K562 (cell line): ENCODE results near the gene TNN. TPM values are rescaled to one million over a fixed set of nuclear protein-coding genes. Genes with fewer than 3 reads are reported as not detected.

Experiments used
- ATAC-seq: fragments of 200-7000 bp; cut with Tn5 transposase; 3 replicates; pipeline ENCODE4 v1.9.1; 2020; ENCODE audit warnings: moderate library complexity
- BruUV-seq: library from RNA; stranded (reverse); fragments of 400-500 nt; replicated peaks from 2 replicates; lab custom pipeline; 2021; lab: Mats Ljungman, UMichigan
- CTCF ChIA-PET: fragments of 300-600 bp; formaldehyde crosslinking; extraction: SDS; loops from one replicate; lab custom pipeline; 2021; ENCODE audit warnings: low intra/inter-chr PET ratio; lab: Yijun Ruan, JAX
- POLR2A ChIA-PET: fragments of 300-600, 350-650 bp; sonication (Branson Sonifier 250); formaldehyde crosslinking; extraction: SDS; loops from one replicate; lab custom pipeline; 2021; ENCODE audit warnings: antibody characterized with exemption, inconsistent platforms; lab: Yijun Ruan, JAX
- DNase-seq, 4 experiments: peaks; one replicate each; pipeline versions ENCODE4 v3.0.0 to v3.0.0-alpha.2; 2011 to 2018; ENCODE audit warnings: low spot score in 3 of 4, mixed read lengths in 3 of 4; ENCODE audit errors: extremely low read depth in 1 of 4
- FAIRE-seq: peaks from 2 replicates; lab custom pipeline; 2011; peaks lifted over from hg19 to GRCh38; lab: Jason Lieb, UNC
- H2AFZ ChIP-seq: 2 replicates; pipeline ENCODE4 v1.6.0; 2011; ENCODE audit warnings: low read depth, low read length, control low read depth, inconsistent platforms
- H3K27ac ChIP-seq: fragments of 200-600 bp; 3 replicates; pipeline ENCODE4 v1.8.0; 2011; ENCODE audit warnings: low read depth, mild to moderate bottlenecking, control low read depth, inconsistent platforms, low read length, moderate library complexity, mixed read lengths; ENCODE audit errors: extremely low read depth
- H3K27me3 ChIP-seq, 2 experiments: fragments of 300-600 bp in 1 of 2; 2 replicates in 1 of 2; 3 replicates in 1 of 2; pipeline versions ENCODE4 v1.6.0 to v1.8.0; 2011; ENCODE audit warnings: inconsistent platforms in 2 of 2, low read length in 2 of 2, mild to moderate bottlenecking in 1 of 2, mixed read lengths in 1 of 2, moderate library complexity in 1 of 2; ENCODE audit not compliant: control insufficient read depth in 2 of 2, insufficient read depth in 2 of 2
- H3K36me3 ChIP-seq: fragments of 300-600 bp; 3 replicates; pipeline ENCODE4 v1.8.0; 2011; ENCODE audit warnings: mild to moderate bottlenecking, low read length, inconsistent platforms; ENCODE audit not compliant: control insufficient read depth, insufficient read depth
- H3K4me1 ChIP-seq, 2 experiments: fragments of 200-600 bp in 1 of 2; replicated peaks in 1 of 2; 2 replicates in 1 of 2; 3 replicates in 1 of 2; pipeline versions ENCODE4 v1.5.1 to v1.8.0; 2011; ENCODE audit warnings: inconsistent platforms in 2 of 2, low read length in 2 of 2, mild to moderate bottlenecking in 1 of 2, mixed read lengths in 1 of 2, moderate library complexity in 1 of 2; ENCODE audit not compliant: control insufficient read depth in 2 of 2, insufficient read depth in 2 of 2
- H3K4me2 ChIP-seq: 2 replicates; pipeline ENCODE4 v1.6.1; 2011; ENCODE audit warnings: low read length, control low read depth, inconsistent platforms, mixed read lengths; ENCODE audit not compliant: insufficient read depth
- H3K4me3 ChIP-seq: fragments of 200-600 bp; sonication (generic), shearing (Covaris generic); 2 replicates; pipeline ENCODE4 v1.5.1; 2016; ENCODE audit warnings: control low read depth, inconsistent platforms
- H3K79me2 ChIP-seq: fragments of 200-600 bp; 3 replicates; pipeline ENCODE4 v1.8.0; 2011; ENCODE audit warnings: low read length, inconsistent platforms; ENCODE audit not compliant: control insufficient read depth, insufficient read depth
- H3K9ac ChIP-seq, 2 experiments: 2 replicates each; pipeline versions ENCODE4 v1.6.0 to v1.6.1; 2011; ENCODE audit warnings: low read depth in 2 of 2, low read length in 2 of 2, control low read depth in 1 of 2, inconsistent platforms in 1 of 2, mild to moderate bottlenecking in 1 of 2, mixed read lengths in 1 of 2; ENCODE audit not compliant: insufficient read depth in 1 of 2
- H3K9me1 ChIP-seq: one replicate; pipeline ENCODE4 v1.6.0; 2011; ENCODE audit warnings: inconsistent platforms, mild to moderate bottlenecking, low read length, moderate library complexity; ENCODE audit not compliant: control insufficient read depth, insufficient read depth
- H3K9me3 ChIP-seq: replicated peaks from 2 replicates; pipeline ENCODE4 v1.5.1; 2011; ENCODE audit warnings: low read depth, low read length, inconsistent platforms; ENCODE audit not compliant: control insufficient read depth, insufficient read depth
- H4K20me1 ChIP-seq: replicated peaks from 2 replicates; pipeline ENCODE4 v1.6.1; 2011; ENCODE audit warnings: low read length, inconsistent platforms, mixed read lengths; ENCODE audit not compliant: control insufficient read depth, insufficient read depth
- CTBP1 ChIP-seq: fragments of 450-650 bp; IDR thresholded peaks from 2 replicates; pipeline ENCODE4 v1.6.1; 2016; ENCODE audit warnings: borderline replicate concordance
- THRB ChIP-seq: fragments of 450-650 bp; formaldehyde crosslinking; conservative IDR thresholded peaks from 2 replicates; pipeline ENCODE4 v1.4.0; 2022; ENCODE audit warnings: mild to moderate bottlenecking, missing genetic modification characterization
- ZKSCAN1 ChIP-seq: fragments of 150-350 bp; IDR thresholded peaks from 2 replicates; pipeline ENCODE4 v1.6.1; 2016; ENCODE audit warnings: low read depth, low read length
- ZKSCAN8 ChIP-seq: fragments of 200-800 bp; sonication (Bioruptor generic); IDR thresholded peaks from 2 replicates; pipeline ENCODE4 v1.6.1; 2016; ENCODE audit warnings: missing genetic modification characterization, missing compliant biosample characterization
- ZNF347 ChIP-seq: fragments of 450-650 bp; formaldehyde crosslinking; IDR thresholded peaks from 2 replicates; pipeline ENCODE4 v1.4.0; 2020; ENCODE audit warnings: low read depth, mild to moderate bottlenecking, moderate library complexity
- ZNF717 ChIP-seq: fragments of 250-450 bp; sonication (Bioruptor Pico); IDR thresholded peaks from 2 replicates; pipeline ENCODE4 v1.5.0; 2021
- WGBS: fragments of 100-300 bp; shearing (Covaris generic); methylation state at CpG from one replicate; pipeline ENCODE4 v1.1.6; 2016; ENCODE audit warnings: low coverage, mixed read lengths; ENCODE audit not compliant: insufficient coverage; ENCODE audit errors: missing lambda C conversion rate; 5-methylcytosine and 5-hydroxymethylcytosine counted together
- in situ Hi-C: fragments of 300-500 bp; cut with MboI; formaldehyde crosslinking; loops from 4 replicates; pipeline ENCODE4 v1.15.0; 2018; ENCODE audit warnings: inconsistent platforms, mixed read lengths
- intact Hi-C: fragments of 100-400 bp; cut with micrococcal nuclease; formaldehyde crosslinking; loops from 2 replicates; pipeline ENCODE4 v1.14.2; 2022
- polyA plus RNA-seq, 8 experiments: library from polyadenylated mRNA; depleted of rRNA in 4 of 8; stranded (reverse) in 5 of 8; unstranded in 3 of 8; fragments of >200 nt; fragmentation: Nextera tagmentation in 2 of 8; fragmentation: Illumina TruSeq in 1 of 8; extraction: Ambion mirVana in 2 of 8; extraction: Trizol in 1 of 8; gene quantifications; 2 replicates each; pipeline versions ENCODE4 v1.2.1 to v1.2.3, GENCODE V29; 2011 to 2014; ENCODE audit warnings: inconsistent platforms in 1 of 8, missing spikeins in 1 of 8
- total RNA-seq, 7 experiments: library from RNA; depleted of rRNA in 6 of 7; stranded (reverse); fragments of >200 nt in 6 of 7; fragmentation: Illumina TruSeq in 2 of 7; extraction: Trizol in 2 of 7; gene quantifications; 2 replicates each; pipeline versions ENCODE4 v1.2.1 to v1.2.3, GENCODE V29; 2011 to 2021; ENCODE audit warnings: low replicate concordance in 1 of 7
- TF ChIP-seq, protein P1 (sequence below): IDR thresholded peaks from 2 replicates; pipeline ENCODE4 v1.6.1; 2016; ENCODE audit warnings: missing genetic modification characterization, missing compliant biosample characterization

Gene TNN
- total and polyA plus RNA-seq, 9 of the 15 experiments (the other 6 are each of a cell fraction or from before 2014, with no cell fraction given), result 0.01 to 0.09 (median 0.07) TPM; not detected in 4

DNA sequence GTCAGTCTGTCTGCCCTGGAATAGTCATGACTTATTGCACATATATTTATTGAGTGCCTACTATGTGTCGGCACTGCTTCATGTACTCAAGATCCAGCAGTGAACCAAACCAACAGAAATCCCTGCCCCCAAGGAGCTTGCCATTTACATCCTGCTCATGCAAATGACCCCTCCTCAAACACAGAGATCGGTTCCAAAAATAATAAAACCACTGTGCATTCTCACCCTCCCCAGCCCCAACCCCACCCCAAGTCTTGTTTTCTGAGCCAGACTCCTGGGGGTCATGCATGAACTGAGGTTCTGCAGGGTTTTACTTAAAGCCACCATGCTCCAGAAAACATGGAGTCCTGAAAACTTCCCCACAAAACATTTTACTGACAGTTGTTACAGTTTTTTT lies 63.0 kb downstream of the TNN start:
- CTCF ChIA-PET, result no interaction called here
- no peak overlapping the region for H3K4me2 ChIP-seq
- H3K9ac ChIP-seq, result no peak overlapping the region
- no TSS peak for BruUV-seq
- TF ChIP-seq ZKSCAN1 (0 out of 2 replicates have a peak, but pooled peaks have one; percentile 26), CTBP1 (no peak)
- TF ChIP-seq, all 486 proteins: peak for 1
- POLR2A ChIA-PET, result interaction anchor here (0.6 kb wide), 2 partner anchors 365 to 804 kb away, joined by 4 to 7 read pairs; no protein-coding TSS in a partner anchor
- 8% methylated on average over 2 of the region's 2 CpGs for WGBS
- intact Hi-C loops, result no loop called here
- H3K27ac ChIP-seq, result no peak overlapping the region
- H2AFZ ChIP-seq, result no peak overlapping the region
- DNase-seq, result no peak
- H3K4me3 ChIP-seq, result no peak overlapping the region
- H3K27me3 ChIP-seq, result peaks cover 12 to 25% of the 10 kb centered on the region in 2 experiments
- no peaks in the 10 kb centered on the region for H3K79me2 ChIP-seq
- no peaks in the 10 kb centered on the region; a peak in 2 of 5 replicates for H3K4me1 ChIP-seq
- no peaks in the 10 kb centered on the region for H3K36me3 ChIP-seq
- in situ Hi-C loops, result no loop called here
- no peaks in the 10 kb centered on the region for H3K9me1 ChIP-seq
- no peaks in the 10 kb centered on the region for H4K20me1 ChIP-seq
- no peak for FAIRE-seq
- no peaks in the 10 kb centered on the region for H3K9me3 ChIP-seq
- ATAC-seq, result no peak

GRCh38 chr1:175131095-175131494 lies 63.5 kb downstream of the TNN start:
- no TSS peak for BruUV-seq
- DNase-seq, result no peak
- no peaks in the 10 kb centered on the region for H3K79me2 ChIP-seq
- ChIA-PET CTCF (no interaction called here), POLR2A (interaction anchor here (0.6 kb wide), 2 partner anchors 365 to 804 kb away, joined by 4 to 7 read pairs; no protein-coding TSS in a partner anchor)
- in situ Hi-C loops (no loop called here), intact Hi-C loops (no loop called here)
- ATAC-seq, result no peak
- no peaks in the 10 kb centered on the region; a peak in 2 of 5 replicates for H3K4me1 ChIP-seq
- H3K9ac ChIP-seq, result no peak overlapping the region
- H3K27ac ChIP-seq, result no peak overlapping the region
- no peaks in the 10 kb centered on the region for H4K20me1 ChIP-seq
- H3K36me3 ChIP-seq, result no peaks in the 10 kb centered on the region
- WGBS, result 0% methylated on average over 1 of the region's 1 CpG
- TF ChIP-seq ZKSCAN8 (no peak), ZNF717 (CRISPR knock-in tag) (no peak), ZNF347 (CRISPR knock-in tag) (no peak), THRB (CRISPR knock-in tag) (no peak)
- TF ChIP-seq, protein P1, sequence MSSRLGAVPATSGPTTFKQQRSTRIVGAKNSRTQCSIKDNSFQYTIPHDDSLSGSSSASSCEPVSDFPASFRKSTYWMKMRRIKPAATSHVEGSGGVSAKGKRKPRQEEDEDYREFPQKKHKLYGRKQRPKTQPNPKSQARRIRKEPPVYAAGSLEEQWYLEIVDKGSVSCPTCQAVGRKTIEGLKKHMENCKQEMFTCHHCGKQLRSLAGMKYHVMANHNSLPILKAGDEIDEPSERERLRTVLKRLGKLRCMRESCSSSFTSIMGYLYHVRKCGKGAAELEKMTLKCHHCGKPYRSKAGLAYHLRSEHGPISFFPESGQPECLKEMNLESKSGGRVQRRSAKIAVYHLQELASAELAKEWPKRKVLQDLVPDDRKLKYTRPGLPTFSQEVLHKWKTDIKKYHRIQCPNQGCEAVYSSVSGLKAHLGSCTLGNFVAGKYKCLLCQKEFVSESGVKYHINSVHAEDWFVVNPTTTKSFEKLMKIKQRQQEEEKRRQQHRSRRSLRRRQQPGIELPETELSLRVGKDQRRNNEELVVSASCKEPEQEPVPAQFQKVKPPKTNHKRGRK (tag), result no peak
- no peak overlapping the region for H3K4me2 ChIP-seq
- H3K27me3 ChIP-seq, result peaks cover 16 to 28% of the 10 kb centered on the region in 2 experiments
- no peak for FAIRE-seq
- no peak overlapping the region for H2AFZ ChIP-seq
- H3K4me3 ChIP-seq, result no peak overlapping the region
- no peaks in the 10 kb centered on the region for H3K9me3 ChIP-seq
- H3K9me1 ChIP-seq, result no peaks in the 10 kb centered on the region
